ENCODE measurements around the gene RAPGEF6. TPM values are rescaled to one million over a fixed set of nuclear protein-coding genes. Genes with fewer than 3 reads are reported as not detected.

Gene RAPGEF6
- total RNA-seq, 1 experiment from 2014 or later = 50.7 TPM

- Histone ChIP-seq H3K4me1 (ENCODE audit: low read length) (peaks cover 19% of the 10 kb centered on the region), H4K20me1 (ENCODE audit: insufficient read depth, low read depth, low read length) (no peaks in the 10 kb centered on the region), H3K9me3 (ENCODE audit: low read length) (no peaks in the 10 kb centered on the region), H3K27me3 (ENCODE audit: low read length) (no peaks in the 10 kb centered on the region), H2AFZ (ENCODE audit: low read length) (no peak overlapping the region), H3K9me2 (replicated peaks; ENCODE audit: insufficient read depth, low read length) (no peaks in the 10 kb centered on the region), H3K4me2 (ENCODE audit: low read depth, low read length, poor library complexity, severe bottlenecking) (no peak overlapping the region), H3K27ac (ENCODE audit: low read length) (no peak overlapping the region), H3K36me3 (ENCODE audit: insufficient read depth, low read length) (peaks cover 16% of the 10 kb centered on the region; the same call in 1 of the 2 replicates), H3K9ac (ENCODE audit: low read length) (no peak overlapping the region), H3K79me2 (ENCODE audit: low read length) (peaks cover 66% of the 10 kb centered on the region), H3K4me3 (ENCODE audit: low read length) (no peak overlapping the region)
- DNase-seq = no peak
Observed at GRCh38 chr5:131513780-131514179, 121.2 kb downstream of the RAPGEF6 start.

GRCh38 chr5:131511934-131512333 lies 123.1 kb downstream of the RAPGEF6 start:
- H3K4me3 ChIP-seq (ENCODE audit: low read length) = no peak overlapping the region
- H3K9me3 ChIP-seq (ENCODE audit: low read length) = no peaks in the 10 kb centered on the region
- no peaks in the 10 kb centered on the region for H3K9me2 ChIP-seq (replicated peaks; ENCODE audit: insufficient read depth, low read length)
- DNase-seq = no peak
- no peaks in the 10 kb centered on the region for H4K20me1 ChIP-seq (ENCODE audit: insufficient read depth, low read depth, low read length)
- no peak overlapping the region for H3K4me2 ChIP-seq (ENCODE audit: low read depth, low read length, poor library complexity, severe bottlenecking)
- H2AFZ ChIP-seq (ENCODE audit: low read length) = no peak overlapping the region
- no peak overlapping the region for H3K27ac ChIP-seq (ENCODE audit: low read length)
- no peaks in the 10 kb centered on the region for H3K27me3 ChIP-seq (ENCODE audit: low read length)
- peaks cover 23% of the 10 kb centered on the region; the same call in 1 of the 2 replicates for H3K36me3 ChIP-seq (ENCODE audit: insufficient read depth, low read length)
- peaks cover 74% of the 10 kb centered on the region for H3K79me2 ChIP-seq (ENCODE audit: low read length)
- H3K9ac ChIP-seq (ENCODE audit: low read length) = no peak overlapping the region
- H3K4me1 ChIP-seq (ENCODE audit: low read length) = peaks cover 22% of the 10 kb centered on the region

DNA sequence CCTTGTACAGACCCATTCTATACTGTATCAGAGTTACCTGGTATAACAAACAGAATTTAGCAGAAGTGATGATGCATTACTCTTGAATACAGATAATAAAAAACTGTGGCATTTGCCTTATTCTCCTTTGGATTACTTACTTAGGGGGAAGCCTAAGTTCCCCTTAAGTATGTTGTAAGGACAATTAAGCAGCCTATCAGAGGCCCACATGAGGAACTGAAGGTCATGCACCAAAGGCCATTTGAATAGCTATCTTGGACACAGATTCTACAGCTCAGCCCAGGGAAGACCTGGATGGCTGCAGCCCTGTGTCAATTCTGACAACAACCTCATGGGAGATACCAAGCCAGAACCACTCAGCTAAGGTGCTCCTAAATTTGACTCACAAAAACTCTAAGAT lies 125.2 kb downstream of the RAPGEF6 start:
- H3K27ac ChIP-seq (ENCODE audit: low read length) = no peak overlapping the region
- no peaks in the 10 kb centered on the region for H3K9me3 ChIP-seq (ENCODE audit: low read length)
- peaks cover 67% of the 10 kb centered on the region for H3K79me2 ChIP-seq (ENCODE audit: low read length)
- H3K4me3 ChIP-seq (ENCODE audit: low read length) = no peak overlapping the region
- H3K9me2 ChIP-seq (replicated peaks; ENCODE audit: insufficient read depth, low read length) = no peaks in the 10 kb centered on the region
- H2AFZ ChIP-seq (ENCODE audit: low read length) = no peak overlapping the region
- no peak overlapping the region for H3K9ac ChIP-seq (ENCODE audit: low read length)
- H3K4me1 ChIP-seq (ENCODE audit: low read length) = peaks cover 34% of the 10 kb centered on the region
- H3K4me2 ChIP-seq (ENCODE audit: low read depth, low read length, poor library complexity, severe bottlenecking) = no peak overlapping the region
- no peaks in the 10 kb centered on the region for H4K20me1 ChIP-seq (ENCODE audit: insufficient read depth, low read depth, low read length)
- H3K36me3 ChIP-seq (ENCODE audit: insufficient read depth, low read length) = peaks cover 28% of the 10 kb centered on the region; the same call in 1 of the 2 replicates
- H3K27me3 ChIP-seq (ENCODE audit: low read length) = no peaks in the 10 kb centered on the region
- peak; percentile 52 for DNase-seq

DNA sequence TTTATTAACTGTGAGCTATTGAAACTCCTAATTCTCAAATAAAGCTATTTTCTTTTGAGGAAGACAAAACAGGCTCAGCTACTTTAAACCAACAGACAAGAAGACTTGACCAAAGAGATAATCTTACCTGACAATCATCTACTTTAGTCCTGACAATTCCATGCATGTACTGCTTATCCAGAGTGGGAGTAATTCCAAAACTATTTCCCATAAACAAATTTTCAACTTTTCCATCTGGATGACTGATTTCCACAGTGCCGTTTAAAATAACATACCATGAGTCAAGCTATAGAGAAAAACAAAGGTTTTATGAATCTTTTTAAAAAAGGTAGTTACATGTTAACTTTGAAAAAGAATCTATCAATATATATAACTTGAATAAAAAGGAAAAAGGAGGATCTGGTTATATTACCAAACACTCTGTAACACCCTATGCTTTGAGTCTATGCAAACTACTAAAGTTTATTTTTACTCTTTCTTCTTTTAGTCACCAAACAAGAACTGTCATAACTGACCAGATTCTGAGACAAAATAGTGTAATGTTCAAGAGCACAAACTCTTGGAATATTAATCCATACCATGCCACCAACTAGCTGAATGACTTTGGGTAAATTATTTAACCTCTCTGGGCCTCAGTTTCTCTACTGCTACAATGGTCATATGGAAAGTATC lies 129.7 kb downstream of the RAPGEF6 start:
- no peaks in the 10 kb centered on the region for H3K9me2 ChIP-seq (replicated peaks; ENCODE audit: insufficient read depth, low read length)
- no peak overlapping the region for H3K4me3 ChIP-seq (ENCODE audit: low read length)
- H3K9me3 ChIP-seq (ENCODE audit: low read length) = no peaks in the 10 kb centered on the region
- peak overlapping the region; percentile 50 for H3K4me2 ChIP-seq (ENCODE audit: low read depth, low read length, poor library complexity, severe bottlenecking)
- peak overlapping the region; percentile 63 for H3K27ac ChIP-seq (ENCODE audit: low read length)
- no peak overlapping the region for H2AFZ ChIP-seq (ENCODE audit: low read length)
- H3K9ac ChIP-seq (ENCODE audit: low read length) = no peak overlapping the region
- peaks cover 38% of the 10 kb centered on the region; the same call in 1 of the 2 replicates for H3K36me3 ChIP-seq (ENCODE audit: insufficient read depth, low read length)
- no peak for DNase-seq
- no peaks in the 10 kb centered on the region for H4K20me1 ChIP-seq (ENCODE audit: insufficient read depth, low read depth, low read length)
- peaks cover 61% of the 10 kb centered on the region for H3K79me2 ChIP-seq (ENCODE audit: low read length)
- H3K4me1 ChIP-seq (ENCODE audit: low read length) = peaks cover 31% of the 10 kb centered on the region
- no peaks in the 10 kb centered on the region for H3K27me3 ChIP-seq (ENCODE audit: low read length)

DNA sequence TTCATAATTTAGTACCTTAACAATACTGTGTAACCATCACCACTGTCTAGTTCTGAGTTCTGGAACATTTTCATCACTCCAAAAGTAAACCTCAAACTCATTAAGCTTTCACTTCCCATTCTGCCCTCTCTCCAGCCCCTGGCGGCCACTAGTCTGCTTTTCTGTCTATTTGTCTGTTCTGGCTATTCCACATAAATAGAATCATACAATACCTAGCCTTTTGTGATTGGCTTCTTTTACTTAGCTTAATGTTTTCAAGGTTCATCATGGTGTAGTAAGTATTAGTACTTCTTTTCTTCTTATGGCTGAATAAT lies 138.7 kb downstream of the RAPGEF6 start:
- Histone ChIP-seq H3K4me3 (ENCODE audit: low read length) (no peak overlapping the region), H3K4me2 (ENCODE audit: low read depth, low read length, poor library complexity, severe bottlenecking) (no peak overlapping the region), H3K79me2 (ENCODE audit: low read length) (peaks cover 21% of the 10 kb centered on the region), H3K9me2 (replicated peaks; ENCODE audit: insufficient read depth, low read length) (no peaks in the 10 kb centered on the region), H3K9ac (ENCODE audit: low read length) (no peak overlapping the region), H2AFZ (ENCODE audit: low read length) (no peak overlapping the region), H3K4me1 (ENCODE audit: low read length) (peaks cover 11% of the 10 kb centered on the region; the same call in 1 of the 2 replicates), H4K20me1 (ENCODE audit: insufficient read depth, low read depth, low read length) (no peaks in the 10 kb centered on the region), H3K36me3 (ENCODE audit: insufficient read depth, low read length) (peaks cover 66% of the 10 kb centered on the region), H3K9me3 (ENCODE audit: low read length) (no peaks in the 10 kb centered on the region), H3K27me3 (ENCODE audit: low read length) (no peaks in the 10 kb centered on the region), H3K27ac (ENCODE audit: low read length) (no peak overlapping the region)
- DNase-seq = peak; percentile 51

- H3K4me2 ChIP-seq (ENCODE audit: low read depth, low read length, poor library complexity, severe bottlenecking) = no peak overlapping the region
- H3K36me3 ChIP-seq (ENCODE audit: insufficient read depth, low read length) = peaks cover 72% of the 10 kb centered on the region
- no peaks in the 10 kb centered on the region for H3K9me2 ChIP-seq (replicated peaks; ENCODE audit: insufficient read depth, low read length)
- DNase-seq = no peak
- no peak overlapping the region for H3K27ac ChIP-seq (ENCODE audit: low read length)
- no peak overlapping the region for H3K4me3 ChIP-seq (ENCODE audit: low read length)
- no peak overlapping the region for H3K9ac ChIP-seq (ENCODE audit: low read length)
- H3K79me2 ChIP-seq (ENCODE audit: low read length) = peaks cover 21% of the 10 kb centered on the region
- H3K4me1 ChIP-seq (ENCODE audit: low read length) = peaks cover 11% of the 10 kb centered on the region; the same call in 1 of the 2 replicates
- no peaks in the 10 kb centered on the region for H4K20me1 ChIP-seq (ENCODE audit: insufficient read depth, low read depth, low read length)
- no peaks in the 10 kb centered on the region for H3K9me3 ChIP-seq (ENCODE audit: low read length)
- no peak overlapping the region for H2AFZ ChIP-seq (ENCODE audit: low read length)
- no peaks in the 10 kb centered on the region for H3K27me3 ChIP-seq (ENCODE audit: low read length)
Observed at GRCh38 chr5:131495536-131496399, 139.3 kb downstream of the RAPGEF6 start.

GRCh38 chr5:131491749-131492148 lies 143.3 kb downstream of the RAPGEF6 start:
- Histone ChIP-seq H3K4me2 (ENCODE audit: low read depth, low read length, poor library complexity, severe bottlenecking) (no peak overlapping the region), H3K79me2 (ENCODE audit: low read length) (peaks cover 28% of the 10 kb centered on the region), H4K20me1 (ENCODE audit: insufficient read depth, low read depth, low read length) (no peaks in the 10 kb centered on the region), H3K4me1 (ENCODE audit: low read length) (peaks cover 4% of the 10 kb centered on the region; the same call in 1 of the 2 replicates), H3K36me3 (ENCODE audit: insufficient read depth, low read length) (peaks cover 84% of the 10 kb centered on the region), H3K27me3 (ENCODE audit: low read length) (no peaks in the 10 kb centered on the region), H2AFZ (ENCODE audit: low read length) (no peak overlapping the region), H3K9me3 (ENCODE audit: low read length) (no peaks in the 10 kb centered on the region), H3K27ac (ENCODE audit: low read length) (no peak overlapping the region), H3K9me2 (replicated peaks; ENCODE audit: insufficient read depth, low read length) (no peaks in the 10 kb centered on the region), H3K9ac (ENCODE audit: low read length) (no peak overlapping the region), H3K4me3 (ENCODE audit: low read length) (no peak overlapping the region)
- no peak for DNase-seq

GRCh38 chr5:131488463-131488862 lies 146.6 kb downstream of the RAPGEF6 start:
- peaks cover 61% of the 10 kb centered on the region for H3K36me3 ChIP-seq (ENCODE audit: insufficient read depth, low read length)
- no peak overlapping the region for H3K9ac ChIP-seq (ENCODE audit: low read length)
- DNase-seq = no peak
- H3K79me2 ChIP-seq (ENCODE audit: low read length) = peaks cover 34% of the 10 kb centered on the region
- no peak overlapping the region for H3K4me3 ChIP-seq (ENCODE audit: low read length)
- no peaks in the 10 kb centered on the region for H3K27me3 ChIP-seq (ENCODE audit: low read length)
- H3K27ac ChIP-seq (ENCODE audit: low read length) = no peak overlapping the region
- H3K4me2 ChIP-seq (ENCODE audit: low read depth, low read length, poor library complexity, severe bottlenecking) = no peak overlapping the region
- H3K9me3 ChIP-seq (ENCODE audit: low read length) = no peaks in the 10 kb centered on the region
- no peaks in the 10 kb centered on the region for H3K9me2 ChIP-seq (replicated peaks; ENCODE audit: insufficient read depth, low read length)
- H3K4me1 ChIP-seq (ENCODE audit: low read length) = no peaks in the 10 kb centered on the region
- H4K20me1 ChIP-seq (ENCODE audit: insufficient read depth, low read depth, low read length) = no peaks in the 10 kb centered on the region
- H2AFZ ChIP-seq (ENCODE audit: low read length) = no peak overlapping the region
